CD4-positive, alpha-beta T cell (primary cell): ENCODE data around the gene MYO15A. TPM values are rescaled to one million over a fixed set of nuclear protein-coding genes. Genes with fewer than 3 reads are reported as not detected.
A peak's percentile ranks its signal among the peaks of the same experiment; 100 is the strongest.

Experiments
- ATAC-seq: fragments of 200-7000 bp; cut with Tn5 transposase; one replicate; pipeline ENCODE4 v1.10.0; 2022; ENCODE audit warnings: mild to moderate bottlenecking; ENCODE audit not compliant: poor library complexity
- CTCF ChIA-PET: fragments of 350-600 bp; sonication (Branson Sonifier 250); formaldehyde crosslinking; loops from one replicate; lab custom pipeline; 2021; ENCODE audit warnings: antibody characterized with exemption, inconsistent platforms; lab: Charles Lee
- POLR2A ChIA-PET: fragments of 350-600 bp; sonication (Branson Sonifier 250); formaldehyde crosslinking; loops from one replicate; lab custom pipeline; 2021; ENCODE audit warnings: antibody characterized with exemption, inconsistent platforms; lab: Charles Lee
- DNase-seq, 14 experiments: peaks; one replicate each; pipeline ENCODE4 v3.0.0-alpha.2; 2013 to 2020; ENCODE audit warnings: mixed read lengths in 2 of 14
- H3K27ac ChIP-seq, 2 donors: one replicate each; pipeline versions ENCODE4 v1.5.1 to v1.7.0; 2013; ENCODE audit warnings: low read length in 2 of 2, low read depth in 1 of 2, mild to moderate bottlenecking in 1 of 2
- H3K27me3 ChIP-seq, 2 experiments: 1 replicate in 1 of 2; 2 replicates in 1 of 2; pipeline versions ENCODE4 v1.6.1 to v1.7.0; 2013; ENCODE audit warnings: low read length in 2 of 2, control low read depth in 1 of 2, mild to moderate bottlenecking in 1 of 2, moderate library complexity in 1 of 2; ENCODE audit not compliant: insufficient read depth in 2 of 2, control insufficient read depth in 1 of 2
- H3K36me3 ChIP-seq: one replicate; pipeline ENCODE4 v1.6.1; 2013; ENCODE audit warnings: low read length, control low read depth; ENCODE audit not compliant: insufficient read depth
- H3K4me1 ChIP-seq: one replicate; pipeline ENCODE4 v1.6.1; 2013; ENCODE audit warnings: low read length, control low read depth; ENCODE audit not compliant: insufficient read depth
- H3K4me3 ChIP-seq: one replicate; pipeline ENCODE4 v1.5.1; 2013; ENCODE audit warnings: mild to moderate bottlenecking, low read length, moderate library complexity
- H3K9me3 ChIP-seq, 2 experiments: 1 replicate in 1 of 2; 2 replicates in 1 of 2; pipeline versions ENCODE4 v1.6.1 to v1.7.0; 2013; ENCODE audit warnings: low read length in 2 of 2, mild to moderate bottlenecking in 2 of 2, control low read depth in 1 of 2, moderate library complexity in 1 of 2; ENCODE audit not compliant: control insufficient read depth in 1 of 2, insufficient read depth in 1 of 2
- H3K27ac Mint-ChIP-seq: one replicate; pipeline ENCODE4 v1.8.0; 2020; ENCODE audit warnings: mixed read lengths
- H3K27me3 Mint-ChIP-seq: one replicate; pipeline ENCODE4 v1.8.0; 2021; ENCODE audit warnings: mixed read lengths
- H3K36me3 Mint-ChIP-seq: one replicate; pipeline ENCODE4 v1.8.0; 2021; ENCODE audit warnings: low read depth, mixed read lengths
- H3K4me1 Mint-ChIP-seq: one replicate; pipeline ENCODE4 v1.8.0; 2021; ENCODE audit warnings: low read depth, mixed read lengths
- H3K4me3 Mint-ChIP-seq: one replicate; pipeline ENCODE4 v1.8.0; 2020; ENCODE audit warnings: mild to moderate bottlenecking, mixed read lengths
- H3K9me3 Mint-ChIP-seq: one replicate; pipeline ENCODE4 v1.8.0; 2020; ENCODE audit warnings: mixed read lengths
- intact Hi-C, 2 experiments: fragments of 100-400 bp; cut with DNase I in 1 of 2; cut with micrococcal nuclease in 1 of 2; formaldehyde crosslinking; loops; one replicate each; pipeline versions ENCODE4 v1.15.1 to v1.9.0; 2023 to 2025; cut with DNase I, micrococcal nuclease
- total RNA-seq, 174 experiments: library from RNA in 2 of 174; stranded (reverse) in 2 of 174; gene quantifications; one replicate each; pipeline ENCODE4 v1.2.3 and lab custom pipeline; 2021 to 2026
- TF ChIP-seq, protein P1 (sequence below): fragments of 200-600 bp; IDR thresholded peaks from one replicate; pipeline ENCODE4 v1.8.0; 2022; ENCODE audit warnings: antibody characterized with exemption, mild to moderate bottlenecking

The MYO15A gene
- total RNA-seq, 2 experiments from 2014 or later: 1.2 to 1.6 TPM

- ATAC-seq: no peak
- POLR2A ChIA-PET: interaction anchor here (1.4 kb wide), 1 partner anchor 8 kb away, joined by 8 read pairs; the partner anchor contains the start of gene ALKBH5
- Mint-ChIP-seq H3K36me3 (peaks cover 80% of the 10 kb centered on the region), H3K4me1 (peaks cover 81% of the 10 kb centered on the region), H3K27ac (peak overlapping the region; percentile 71), H3K27me3 (no peaks in the 10 kb centered on the region), H3K4me3 (peak overlapping the region; percentile 54), H3K9me3 (no peaks in the 10 kb centered on the region)
- no peaks in the 10 kb centered on the region for H3K9me3 ChIP-seq
- H3K4me3 ChIP-seq: no peak overlapping the region
- H3K27ac ChIP-seq: no peak overlapping the region
- TF ChIP-seq, protein P1, sequence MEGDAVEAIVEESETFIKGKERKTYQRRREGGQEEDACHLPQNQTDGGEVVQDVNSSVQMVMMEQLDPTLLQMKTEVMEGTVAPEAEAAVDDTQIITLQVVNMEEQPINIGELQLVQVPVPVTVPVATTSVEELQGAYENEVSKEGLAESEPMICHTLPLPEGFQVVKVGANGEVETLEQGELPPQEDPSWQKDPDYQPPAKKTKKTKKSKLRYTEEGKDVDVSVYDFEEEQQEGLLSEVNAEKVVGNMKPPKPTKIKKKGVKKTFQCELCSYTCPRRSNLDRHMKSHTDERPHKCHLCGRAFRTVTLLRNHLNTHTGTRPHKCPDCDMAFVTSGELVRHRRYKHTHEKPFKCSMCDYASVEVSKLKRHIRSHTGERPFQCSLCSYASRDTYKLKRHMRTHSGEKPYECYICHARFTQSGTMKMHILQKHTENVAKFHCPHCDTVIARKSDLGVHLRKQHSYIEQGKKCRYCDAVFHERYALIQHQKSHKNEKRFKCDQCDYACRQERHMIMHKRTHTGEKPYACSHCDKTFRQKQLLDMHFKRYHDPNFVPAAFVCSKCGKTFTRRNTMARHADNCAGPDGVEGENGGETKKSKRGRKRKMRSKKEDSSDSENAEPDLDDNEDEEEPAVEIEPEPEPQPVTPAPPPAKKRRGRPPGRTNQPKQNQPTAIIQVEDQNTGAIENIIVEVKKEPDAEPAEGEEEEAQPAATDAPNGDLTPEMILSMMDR: no peak
- peaks cover 79% of the 10 kb centered on the region for H3K4me1 ChIP-seq
- intact Hi-C loops: no loop called here
- no peaks in the 10 kb centered on the region for H3K27me3 ChIP-seq
- CTCF ChIA-PET: interaction anchor here (1.4 kb wide), 1 partner anchor 26 kb away, joined by 3 read pairs; no protein-coding TSS in a partner anchor
- H3K36me3 ChIP-seq: peaks cover 46% of the 10 kb centered on the region
- no peak for DNase-seq
These were observed 82.7 kb downstream of the MYO15A start for GRCh38 chr17:18191236-18191667.

DNA sequence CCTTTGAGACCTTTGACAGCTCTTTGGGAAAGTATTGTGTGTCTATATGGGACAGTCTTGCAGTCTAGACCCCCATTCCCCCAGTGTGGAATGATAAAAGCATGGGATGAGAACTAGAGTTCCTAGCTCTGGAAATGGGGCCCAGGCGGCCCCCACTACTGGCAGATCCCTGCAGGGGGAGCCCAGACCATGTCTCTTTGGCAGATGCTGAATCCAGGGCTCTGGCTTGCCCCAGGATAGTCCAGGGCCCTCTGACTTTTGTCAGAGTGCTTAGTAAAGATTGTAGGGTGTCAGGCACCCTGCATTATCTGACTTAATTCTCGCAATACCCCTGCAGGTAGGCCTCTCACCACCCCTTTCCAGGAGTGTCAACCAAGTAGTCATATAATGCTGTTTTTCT is 83.4 kb downstream of the MYO15A start:
- Histone ChIP-seq H3K27ac (no peak overlapping the region), H3K4me1 (peaks cover 72% of the 10 kb centered on the region), H3K4me3 (no peak overlapping the region), H3K9me3 (no peaks in the 10 kb centered on the region), H3K27me3 (no peaks in the 10 kb centered on the region), H3K36me3 (peaks cover 45% of the 10 kb centered on the region)
- intact Hi-C loops: no loop called here
- TF ChIP-seq, protein P1: no peak
- ATAC-seq (peak; percentile 52), DNase-seq (no peak)
- Mint-ChIP-seq H3K36me3 (peaks cover 80% of the 10 kb centered on the region), H3K27ac (peak overlapping the region; percentile 71), H3K4me1 (peaks cover 74% of the 10 kb centered on the region), H3K27me3 (no peaks in the 10 kb centered on the region), H3K4me3 (no peak overlapping the region), H3K9me3 (no peaks in the 10 kb centered on the region)
- POLR2A ChIA-PET: interaction anchor here (1.4 kb wide), 1 partner anchor 9 kb away, joined by 8 read pairs; the partner anchor contains the start of gene ALKBH5
- CTCF ChIA-PET: interaction anchor here (1.6 kb wide), 1 partner anchor 9 kb away, joined by 3 read pairs; no protein-coding TSS in a partner anchor

DNA sequence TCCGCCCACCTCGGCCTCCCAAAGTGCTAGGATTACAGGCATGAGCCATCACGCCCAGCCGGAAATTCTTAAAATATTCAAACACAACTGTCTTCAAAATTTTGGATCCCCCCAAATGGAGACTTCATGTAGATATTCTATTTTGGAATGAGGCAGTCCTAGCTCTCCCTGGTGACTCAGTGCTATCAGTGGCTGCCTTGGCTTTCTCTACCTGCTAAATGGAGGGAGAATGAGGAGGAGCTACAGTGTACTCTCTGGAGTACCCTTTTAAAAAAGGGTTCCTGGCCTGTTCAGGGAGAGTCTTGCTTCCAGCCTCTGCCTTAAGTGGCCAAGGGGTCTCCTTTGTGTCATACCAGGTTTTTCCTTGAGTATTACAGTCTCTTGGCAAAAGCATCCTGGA is 85.8 kb downstream of the MYO15A start:
- Histone ChIP-seq H3K9me3 (no peaks in the 10 kb centered on the region), H3K4me3 (no peak overlapping the region), H3K36me3 (peaks cover 57% of the 10 kb centered on the region), H3K4me1 (peaks cover 67% of the 10 kb centered on the region), H3K27me3 (no peaks in the 10 kb centered on the region), H3K27ac (no peak overlapping the region)
- DNase-seq (no peak), ATAC-seq (no peak)
- ChIA-PET CTCF (no interaction called here), POLR2A (interaction anchor here (4.7 kb wide), 1 partner anchor 11 kb away, joined by 17 read pairs; the partner anchor contains the start of gene ALKBH5)
- no peaks in the 10 kb centered on the region for H3K9me3 Mint-ChIP-seq
- H3K36me3 Mint-ChIP-seq: peaks cover 82% of the 10 kb centered on the region
- H3K27ac Mint-ChIP-seq: peak overlapping the region; percentile 58
- no peak overlapping the region for H3K4me3 Mint-ChIP-seq
- intact Hi-C loops: no loop called here
- H3K4me1 Mint-ChIP-seq: peaks cover 73% of the 10 kb centered on the region
- H3K27me3 Mint-ChIP-seq: no peaks in the 10 kb centered on the region
- TF ChIP-seq, protein P1: no peak
